Gastrocnemius medialis (tissue), 4 donors: ENCODE data around the gene ZNRF3. TPM values are rescaled to one million over a fixed set of nuclear protein-coding genes. Genes with fewer than 3 reads are reported as not detected.

ENCODE experiments used
- ATAC-seq, 2 donors: fragments of 150-250 bp; one replicate each; pipeline ENCODE4 v1.9.1; 2016
- DNase-seq, 2 donors: peaks; one replicate each; pipeline ENCODE4 v3.0.0-alpha.2; 2019
- H3K27ac ChIP-seq, 4 donors: fragments of 200-600 bp; sonication (generic); 1 replicate in 1 of 4; 2 replicates in 3 of 4; pipeline ENCODE4 v1.5.1; 2016 to 2018; ENCODE audit warnings: mild to moderate bottlenecking in 2 of 4, moderate library complexity in 1 of 4
- H3K27me3 ChIP-seq, 3 donors: fragments of 200-600 bp; sonication (generic) in 2 of 3; 1 replicate in 1 of 3; 2 replicates in 2 of 3; pipeline versions ENCODE4 v1.5.1 to v1.6.0; 2016 to 2019; ENCODE audit warnings: mild to moderate bottlenecking in 1 of 3, moderate library complexity in 1 of 3
- H3K36me3 ChIP-seq, 2 donors: fragments of 200-600 bp; sonication (generic) in 1 of 2; one replicate each; pipeline ENCODE4 v1.5.1; 2017 to 2018
- H3K4me1 ChIP-seq, 2 donors: fragments of 200-600 bp; sonication (generic) in 1 of 2; one replicate each; pipeline ENCODE4 v1.5.1; 2016 to 2017; ENCODE audit warnings: mild to moderate bottlenecking in 2 of 2
- H3K4me3 ChIP-seq, 4 donors: fragments of 200-600 bp; sonication (generic) in 3 of 4; 1 replicate in 1 of 4; 2 replicates in 3 of 4; pipeline ENCODE4 v1.5.1; 2016 to 2019; ENCODE audit warnings: mild to moderate bottlenecking in 2 of 4
- H3K9me3 ChIP-seq, 3 donors: fragments of 200-600 bp; sonication (generic) in 2 of 3; 1 replicate in 1 of 3; 2 replicates in 2 of 3; pipeline ENCODE4 v1.5.1; 2016 to 2019
- CTCF ChIP-seq, 5 experiments: fragments of 450-650 bp in 3 of 5; fragments of 200-600 bp in 2 of 5; sonication (generic) in 2 of 5; IDR thresholded peaks in 4 of 5; conservative IDR thresholded peaks in 1 of 5; 1 replicate in 4 of 5; 2 replicates in 1 of 5; pipeline ENCODE4 v1.5.1; 2016 to 2019; ENCODE audit warnings: antibody characterized with exemption in 5 of 5, mild to moderate bottlenecking in 3 of 5, moderate library complexity in 3 of 5
- POLR2A ChIP-seq, 2 donors: fragments of 450-650 bp; IDR thresholded peaks; one replicate each; pipeline ENCODE4 v1.6.1; 2017; ENCODE audit warnings: antibody characterized with exemption in 2 of 2, mild to moderate bottlenecking in 2 of 2, moderate library complexity in 2 of 2
- in situ Hi-C, 4 donors: fragments of 200-750 bp; cut with MboI; loops; one replicate each; pipeline versions ENCODE4 v1.15.0 to v1.8.0; 2017; ENCODE audit warnings: low sequenced_read_pairs in 4 of 4
- intact Hi-C: fragments of 100-400 bp; cut with DNase I; formaldehyde crosslinking; loops from one replicate; pipeline ENCODE4 v1.15.1; 2023; ENCODE audit warnings: low total_unique reads
- total RNA-seq, 4 donors: library from RNA; depleted of rRNA; stranded (reverse); fragments of >200 nt; gene quantifications; one replicate each; pipeline versions ENCODE4 v1.1.0 to v1.2.3, GENCODE V29; 2016

Gene ZNRF3
- total RNA-seq, 4 donors from 2014 or later, result 7.8 to 19.1 (median 11.1) TPM

GRCh38 chr22:28910569-28911303, 27.4 kb downstream of the ZNRF3 start:
- H3K4me1 ChIP-seq, result peaks cover 32 to 42% of the 10 kb centered on the region in 2 donors
- peak overlapping the region in 2 of 4 donors; percentile 58 to 73 for H3K27ac ChIP-seq
- ATAC-seq (peak in 1 of 2 donors; percentile 10), DNase-seq (no peak)
- no peak overlapping the region for H3K4me3 ChIP-seq
- no peaks in the 10 kb centered on the region for H3K9me3 ChIP-seq
- H3K36me3 ChIP-seq, result no peaks in the 10 kb centered on the region
- H3K27me3 ChIP-seq, result no peaks in the 10 kb centered on the region
- intact Hi-C loops, result no loop called here
- in situ Hi-C loops, result no loop called here
- TF ChIP-seq POLR2A (IDR thresholded peaks at IDR 0.05) (no peak), CTCF (IDR thresholded peaks at IDR 0.05 in 4 of 5, conservative IDR thresholded peaks at IDR 0.05 in 1 of 5) (no peak)

GRCh38 chr22:28911304-28911690, 27.9 kb downstream of the ZNRF3 start:
- DNase-seq (no peak), ATAC-seq (no peak)
- no peaks in the 10 kb centered on the region for H3K27me3 ChIP-seq
- TF ChIP-seq POLR2A (IDR thresholded peaks at IDR 0.05), result no peak
- no peak for TF ChIP-seq CTCF (IDR thresholded peaks at IDR 0.05 in 4 of 5, conservative IDR thresholded peaks at IDR 0.05 in 1 of 5)
- H3K9me3 ChIP-seq, result no peaks in the 10 kb centered on the region
- no peak overlapping the region for H3K4me3 ChIP-seq
- intact Hi-C loops (no loop called here), in situ Hi-C loops (no loop called here)
- H3K36me3 ChIP-seq, result no peaks in the 10 kb centered on the region
- H3K27ac ChIP-seq, result peak overlapping the region; percentile 32 to 73 (median 61)
- peaks cover 29 to 39% of the 10 kb centered on the region in 2 donors for H3K4me1 ChIP-seq

GRCh38 chr22:28911777-28912669, 28.7 kb downstream of the ZNRF3 start:
- Histone ChIP-seq H3K4me1 (peaks cover 33 to 46% of the 10 kb centered on the region in 2 donors), H3K9me3 (no peaks in the 10 kb centered on the region), H3K27me3 (no peaks in the 10 kb centered on the region), H3K27ac (peak overlapping the region; percentile 32 to 73 (median 61)), H3K36me3 (no peaks in the 10 kb centered on the region), H3K4me3 (no peak overlapping the region)
- in situ Hi-C loops, result no loop called here
- DNase-seq, result no peak
- intact Hi-C loops, result no loop called here
- TF ChIP-seq CTCF (IDR thresholded peaks at IDR 0.05 in 4 of 5, conservative IDR thresholded peaks at IDR 0.05 in 1 of 5) (no peak), POLR2A (IDR thresholded peaks at IDR 0.05) (no peak)
- peak; percentile 51 to 62 for ATAC-seq

GRCh38 chr22:28914201-28914600, 30.8 kb downstream of the ZNRF3 start:
- Histone ChIP-seq H3K4me3 (no peak overlapping the region), H3K9me3 (no peaks in the 10 kb centered on the region), H3K27me3 (no peaks in the 10 kb centered on the region), H3K4me1 (peaks cover 54 to 58% of the 10 kb centered on the region in 2 donors), H3K27ac (no peak overlapping the region), H3K36me3 (no peaks in the 10 kb centered on the region)
- in situ Hi-C loops (no loop called here), intact Hi-C loops (no loop called here)
- DNase-seq (no peak), ATAC-seq (no peak)
- no peak for TF ChIP-seq POLR2A (IDR thresholded peaks at IDR 0.05)
- TF ChIP-seq CTCF (IDR thresholded peaks at IDR 0.05 in 4 of 5, conservative IDR thresholded peaks at IDR 0.05 in 1 of 5), result no peak
